Adrenal gland (tissue), 12 donors: Measurements from ENCODE around the gene RNPEP. TPM values are rescaled to one million over a fixed set of nuclear protein-coding genes. Genes with fewer than 3 reads are reported as not detected.

Experiments used
- DNase-seq, 7 donors: peaks; one replicate each; pipeline ENCODE4 v3.0.0-alpha.2; 2019 to 2020
- H3K27ac ChIP-seq, 5 donors: fragments of 200-600 bp; sonication (generic) in 4 of 5; 1 replicate in 3 of 5; 2 replicates in 2 of 5; pipeline versions ENCODE4 v1.5.1 to v1.8.0; 2016 to 2020; ENCODE audit warnings: mild to moderate bottlenecking in 1 of 5
- H3K27me3 ChIP-seq: fragments of 200-600 bp; 2 replicates; pipeline ENCODE4 v1.8.0; 2021
- H3K36me3 ChIP-seq, 2 donors: fragments of 200-600 bp; replicated peaks in 1 of 2; 1 replicate in 1 of 2; 2 replicates in 1 of 2; pipeline versions ENCODE4 v1.5.1 to v1.8.0; 2018 to 2022
- H3K4me1 ChIP-seq, 2 donors: fragments of 200-600 bp; replicated peaks in 1 of 2; 1 replicate in 1 of 2; 2 replicates in 1 of 2; pipeline versions ENCODE4 v1.5.1 to v1.8.0; 2018 to 2021
- H3K4me3 ChIP-seq, 4 donors: fragments of 200-600 bp; sonication (generic) in 3 of 4; one replicate each; pipeline ENCODE4 v1.5.1; 2016 to 2018
- H3K9me3 ChIP-seq, 3 donors: fragments of 200-600 bp; sonication (generic) in 1 of 3; replicated peaks in 1 of 3; 1 replicate in 2 of 3; 2 replicates in 1 of 3; pipeline versions ENCODE4 v1.5.1 to v1.8.0; 2016 to 2021
- POLR2A ChIP-seq, 2 donors: fragments of 450-650 bp; IDR thresholded peaks; one replicate each; pipeline ENCODE4 v1.6.1; 2017; ENCODE audit warnings: antibody characterized with exemption in 2 of 2, mild to moderate bottlenecking in 2 of 2, moderate library complexity in 1 of 2
- WGBS, 4 donors: extraction: QIAGEN DNeasy Blood & Tissue Kit in 2 of 4; methylation state at CpG; one replicate each; pipeline versions ENCODE4 v1.1.5 to v1.1.7; 2013 to 2017; 5-methylcytosine and 5-hydroxymethylcytosine counted together
- intact Hi-C, 2 donors: fragments of 100-400 bp; cut with DNase I; formaldehyde crosslinking; loops; one replicate each; pipeline versions ENCODE4 v1.14.1 to v1.15.0; 2022 to 2023
- polyA plus RNA-seq, 3 donors: library from polyadenylated mRNA; stranded (reverse); fragments of 200-250 nt in 2 of 3; fragments of 350-450 nt in 1 of 3; fragmentation: Illumina TruSeq in 1 of 3; extraction: RNeasy Lipid Tissue Mini Kit (QIAGEN cat#74804) in 1 of 3; gene quantifications; one replicate each; pipeline ENCODE4 v1.2.3, GENCODE V29; 2013 to 2014
- total RNA-seq, 9 donors: library from RNA; depleted of rRNA in 4 of 9; stranded (reverse); fragments of >200 nt in 4 of 9; fragments of 120-200 nt in 1 of 9; fragmentation: NEBNext Ultra II Directional in 1 of 9; extraction: Animal tissue kit (Norgen Biotek cat#: 25700) in 1 of 9; gene quantifications; one replicate each; pipeline versions ENCODE4 v1.1.0 to v1.2.4, GENCODE V29; 2013 to 2023
- TF ChIP-seq, protein P1 (sequence below), 6 experiments: fragments of 450-650 bp in 4 of 6; fragments of 200-600 bp in 2 of 6; sonication (generic) in 1 of 6; IDR thresholded peaks; 1 replicate in 5 of 6; 2 replicates in 1 of 6; pipeline versions ENCODE4 v1.5.1 to v1.8.0; 2016 to 2021; ENCODE audit warnings: antibody characterized with exemption in 6 of 6, mild to moderate bottlenecking in 2 of 6, moderate library complexity in 1 of 6
- donor health status: healthy with polysubstance abuse.
- donor health status: Bipolar disorder and iron deficiency.
- donor health status: DM: yes; HTN: yes; CAD: no.
- donor health status: DM: no; HTN: no; CAD: no.
- donor health status: DM: no; HTN: no; CAD: no.
- donor health status: DM: yes; HTN: yes; CAD: no.

The RNPEP gene
- total and polyA plus RNA-seq, 12 donors: 28.9 to 99.6 (median 62.2) TPM

GRCh38 chr1:201970334-201971159 is 11.9 kb upstream of the RNPEP start:
- DNase-seq: peak in 2 of 7 donors; percentile 36 to 45
- H3K36me3 ChIP-seq: peaks cover 0 to 44% of the 10 kb centered on the region in 2 donors
- no peaks in the 10 kb centered on the region for H3K9me3 ChIP-seq
- H3K27me3 ChIP-seq: no peaks in the 10 kb centered on the region
- intact Hi-C loops: no loop called here
- H3K4me3 ChIP-seq: no peak overlapping the region
- 52 to 56% (median 54%) methylated on average over 9 of the region's 9 CpGs for WGBS, 4 donors
- TF ChIP-seq, protein P1, sequence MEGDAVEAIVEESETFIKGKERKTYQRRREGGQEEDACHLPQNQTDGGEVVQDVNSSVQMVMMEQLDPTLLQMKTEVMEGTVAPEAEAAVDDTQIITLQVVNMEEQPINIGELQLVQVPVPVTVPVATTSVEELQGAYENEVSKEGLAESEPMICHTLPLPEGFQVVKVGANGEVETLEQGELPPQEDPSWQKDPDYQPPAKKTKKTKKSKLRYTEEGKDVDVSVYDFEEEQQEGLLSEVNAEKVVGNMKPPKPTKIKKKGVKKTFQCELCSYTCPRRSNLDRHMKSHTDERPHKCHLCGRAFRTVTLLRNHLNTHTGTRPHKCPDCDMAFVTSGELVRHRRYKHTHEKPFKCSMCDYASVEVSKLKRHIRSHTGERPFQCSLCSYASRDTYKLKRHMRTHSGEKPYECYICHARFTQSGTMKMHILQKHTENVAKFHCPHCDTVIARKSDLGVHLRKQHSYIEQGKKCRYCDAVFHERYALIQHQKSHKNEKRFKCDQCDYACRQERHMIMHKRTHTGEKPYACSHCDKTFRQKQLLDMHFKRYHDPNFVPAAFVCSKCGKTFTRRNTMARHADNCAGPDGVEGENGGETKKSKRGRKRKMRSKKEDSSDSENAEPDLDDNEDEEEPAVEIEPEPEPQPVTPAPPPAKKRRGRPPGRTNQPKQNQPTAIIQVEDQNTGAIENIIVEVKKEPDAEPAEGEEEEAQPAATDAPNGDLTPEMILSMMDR (IDR thresholded peaks at IDR 0.05): no peak
- no peak for TF ChIP-seq POLR2A (IDR thresholded peaks at IDR 0.05)
- H3K27ac ChIP-seq: no peak overlapping the region
- H3K4me1 ChIP-seq: peaks cover 11 to 14% of the 10 kb centered on the region in 2 donors

DNA sequence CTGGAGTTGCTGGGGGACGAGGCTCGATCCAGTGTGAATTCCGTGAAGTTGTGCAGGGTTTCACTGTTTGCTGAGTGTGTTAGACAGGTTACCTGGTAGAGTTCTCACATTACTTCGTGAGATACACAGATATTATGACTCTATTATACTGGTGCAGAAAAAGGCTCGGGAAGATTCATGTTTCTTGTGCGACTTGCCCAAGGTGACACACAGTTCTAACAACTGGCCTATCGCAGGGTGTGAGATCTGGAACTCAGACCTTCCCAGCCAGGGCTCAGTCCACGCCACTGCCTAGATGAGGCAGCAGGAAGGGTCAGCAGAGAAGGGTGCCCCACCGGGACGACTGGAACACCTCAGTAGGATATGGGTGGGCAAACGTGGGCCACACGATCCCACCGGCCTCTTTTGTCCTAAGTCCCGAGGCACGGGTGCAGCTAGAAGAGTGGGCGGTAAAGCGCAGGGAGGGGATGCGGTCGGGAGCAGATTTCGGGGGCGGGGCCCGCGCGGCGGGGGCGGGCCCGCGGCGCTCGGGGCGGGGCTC is 296 bp upstream of the RNPEP start:
- TF ChIP-seq POLR2A (IDR thresholded peaks at IDR 0.05): no peak
- TF ChIP-seq, protein P1 (IDR thresholded peaks at IDR 0.05): no peak
- Histone ChIP-seq H3K36me3 (no peaks in the 10 kb centered on the region), H3K4me1 (no peaks in the 10 kb centered on the region), H3K27me3 (no peaks in the 10 kb centered on the region), H3K9me3 (no peaks in the 10 kb centered on the region), H3K27ac (peak overlapping the region in 3 of 5 donors; percentile 89 to 98 (median 90)), H3K4me3 (peak overlapping the region in 2 of 4 donors; percentile 89 to 94)
- DNase-seq: peak in 5 of 7 donors; percentile 66 to 81 (median 75)
- intact Hi-C loops: no loop called here
- WGBS, 4 donors: 10 to 56% (median 14%) methylated on average over 4 to 31 of the region's 31 CpGs

- Histone ChIP-seq H3K9me3 (no peaks in the 10 kb centered on the region), H3K27ac (peak overlapping the region; percentile 0 to 98 (median 90)), H3K4me1 (no peaks in the 10 kb centered on the region), H3K27me3 (no peaks in the 10 kb centered on the region), H3K4me3 (peak overlapping the region in 3 of 4 donors; percentile 51 to 94 (median 89)), H3K36me3 (peaks cover 0 to 1% of the 10 kb centered on the region in 2 donors)
- TF ChIP-seq, protein P1 (IDR thresholded peaks at IDR 0.05): no peak
- TF ChIP-seq POLR2A (IDR thresholded peaks at IDR 0.05): no peak
- no peak for DNase-seq
- intact Hi-C loops: no loop called here
- WGBS, 4 donors: 8 to 13% (median 9%) methylated on average over 11 of the region's 11 CpGs
These were observed 945 bp downstream of the RNPEP start for GRCh38 chr1:201983380-201983805.

GRCh38 chr1:201984446-201984845 is 2.0 kb downstream of the RNPEP start:
- peak in 1 of 7 donors; percentile 30 for DNase-seq
- 94 to 99% (median 97%) methylated on average over 3 of the region's 3 CpGs for WGBS, 4 donors
- no peaks in the 10 kb centered on the region for H3K27me3 ChIP-seq
- no peaks in the 10 kb centered on the region for H3K9me3 ChIP-seq
- H3K27ac ChIP-seq: no peak overlapping the region
- intact Hi-C loops: no loop called here
- H3K36me3 ChIP-seq: peaks cover 0 to 11% of the 10 kb centered on the region in 2 donors
- TF ChIP-seq, protein P1 (IDR thresholded peaks at IDR 0.05): no peak
- TF ChIP-seq POLR2A (IDR thresholded peaks at IDR 0.05): no peak
- no peaks in the 10 kb centered on the region for H3K4me1 ChIP-seq
- H3K4me3 ChIP-seq: no peak overlapping the region
